GM21360 (cell line): Measurements from ENCODE around the gene MYBPC2.
"Not testable (repeated sequence)": the region's sequence is repeated elsewhere in the genome, so short reads cannot be mapped to it uniquely, and the experiment has no call there.

Experiments
- ATAC-seq: cut with Tn5 transposase; IDR thresholded peaks from one replicate; pipeline ENCODE4 v1.9.1; 2021; ENCODE audit warnings: mild to moderate bottlenecking, moderate library complexity; ENCODE audit not compliant: unreplicated experiment

MYBPC2 gene

DNA sequence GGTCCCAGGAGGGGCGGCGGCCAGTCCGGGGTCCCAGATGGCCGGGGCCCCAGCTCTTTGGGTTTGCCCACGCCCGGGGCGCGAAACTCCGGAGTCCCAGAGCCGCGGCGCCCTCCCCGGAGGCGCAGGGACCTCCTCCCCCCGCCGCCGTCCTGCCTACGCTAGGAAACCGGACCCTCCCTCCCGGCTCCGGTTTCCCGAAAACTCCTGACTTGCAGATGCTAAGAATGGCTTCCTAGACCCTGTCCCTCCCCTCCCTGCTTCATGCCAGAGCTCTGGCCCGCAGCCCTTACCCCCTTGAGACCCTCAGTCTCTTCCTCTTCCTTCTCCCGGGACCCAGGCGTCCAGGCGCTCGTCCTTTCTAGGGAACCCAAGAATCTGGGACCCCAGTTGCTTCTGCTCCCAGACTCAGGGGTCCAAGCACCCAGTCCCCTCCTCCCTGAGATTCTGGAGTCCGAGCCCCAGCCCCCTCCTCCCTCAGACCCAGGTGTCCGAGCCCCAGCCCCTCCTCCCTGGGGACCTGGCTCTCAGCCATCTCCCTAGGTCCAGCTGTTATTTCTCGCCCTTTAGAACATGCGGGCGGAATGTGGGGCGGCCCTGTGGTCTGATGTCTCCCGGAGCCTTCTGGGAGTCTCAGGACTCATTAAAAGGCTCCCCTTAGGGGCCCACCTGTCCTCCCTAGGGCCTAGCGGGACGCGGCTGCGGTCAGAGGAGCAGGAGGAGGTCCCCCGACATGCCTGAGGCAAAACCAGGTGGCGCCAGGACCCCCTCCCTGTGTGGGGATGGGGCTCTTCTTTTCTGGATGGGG is at the start of gene MYBPC2:
MYBPC2 (plus strand) TSS at position 672 of the 808 bp plus-strand sequence; CDS start at position 734, 62 bp downstream.
- no peak for ATAC-seq

DNA sequence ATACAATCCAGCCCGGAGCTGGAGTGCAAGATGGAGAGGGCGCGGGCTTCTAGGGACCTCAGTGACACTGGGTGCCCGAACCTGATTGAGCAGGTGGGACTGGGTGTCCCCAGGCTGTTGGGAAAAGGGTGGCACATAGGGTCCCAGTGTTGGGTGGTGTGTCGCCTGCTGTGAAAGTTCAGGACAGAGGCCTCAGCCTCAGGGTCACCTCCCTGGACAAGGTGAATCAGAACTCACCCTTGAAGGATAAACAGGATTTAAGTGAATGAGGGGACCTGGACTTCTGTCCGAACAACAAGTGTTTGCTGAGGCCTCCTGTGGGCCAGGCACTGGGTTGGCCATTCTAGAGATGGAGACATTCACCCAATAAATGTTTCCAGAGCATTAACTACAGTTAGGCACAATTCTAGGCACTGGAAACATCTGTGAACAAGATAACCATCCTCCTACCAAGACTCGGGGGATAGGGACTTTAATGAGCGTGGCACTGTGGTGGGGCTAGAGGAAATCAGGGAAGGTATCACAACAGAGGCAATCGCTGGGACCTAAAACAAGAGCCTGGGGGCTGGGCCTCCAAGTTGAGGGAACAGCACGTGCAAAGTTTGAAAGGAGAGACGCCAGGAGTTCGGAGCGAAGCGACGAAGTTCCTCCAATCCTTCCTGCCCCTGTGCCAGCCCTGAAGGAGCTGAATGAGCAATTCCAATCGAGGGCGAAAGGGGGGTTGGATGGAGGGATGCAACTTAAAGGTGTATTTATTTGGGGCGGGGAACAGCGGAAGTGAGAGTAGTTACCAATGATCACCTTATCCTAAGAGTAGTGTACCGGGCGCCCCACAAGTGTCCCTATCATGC is 49.5 kb upstream of the MYBPC2 start:
- no peak for ATAC-seq

DNA sequence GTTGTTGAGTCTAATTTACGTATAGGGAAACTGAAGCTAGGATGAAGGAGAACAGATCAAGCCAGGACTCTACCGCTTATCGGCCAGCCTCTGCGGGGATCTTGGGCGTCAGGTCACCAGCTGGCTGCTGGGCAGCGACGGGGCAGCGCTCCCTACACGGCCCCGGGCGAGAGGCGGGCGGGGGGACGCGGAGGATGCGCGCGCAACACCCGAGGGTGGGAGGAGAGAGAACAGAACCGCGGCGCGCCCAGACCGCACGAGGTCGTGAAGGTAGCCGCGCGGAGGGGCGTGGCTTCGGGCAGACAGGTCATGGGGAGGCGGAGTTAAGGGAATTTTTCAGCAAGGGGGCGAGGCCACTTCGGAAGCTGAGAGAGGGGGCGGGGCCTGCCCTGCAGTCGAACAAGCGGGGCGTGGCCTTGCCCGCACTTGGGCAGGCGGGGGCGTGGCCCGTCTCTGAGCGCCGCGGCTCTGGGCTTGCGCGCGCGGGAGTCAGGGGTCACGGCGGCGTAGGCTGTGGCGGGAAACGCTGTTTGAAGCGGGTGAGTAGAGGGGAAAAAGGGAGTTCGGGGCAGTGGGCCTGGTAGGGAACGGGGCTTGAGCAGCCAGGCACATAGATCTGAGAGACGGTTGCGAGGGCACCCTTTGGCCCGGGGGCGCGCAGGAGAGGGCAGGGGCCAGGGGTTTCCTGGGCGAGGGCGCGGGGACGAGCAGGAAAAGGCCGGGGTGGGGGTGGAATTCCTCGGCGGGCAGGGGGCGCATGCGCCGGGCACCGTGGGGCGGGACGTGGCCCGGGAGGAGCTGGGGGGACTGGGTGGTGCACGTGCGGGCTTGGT is 48.6 kb upstream of the MYBPC2 start, which contains the start of gene POLD1:
POLD1 (plus strand) TSS at position 496 of the 833 bp plus-strand sequence. CDS start 14,505 bp downstream, outside the sequence.
- peak; percentile 79 for ATAC-seq

DNA sequence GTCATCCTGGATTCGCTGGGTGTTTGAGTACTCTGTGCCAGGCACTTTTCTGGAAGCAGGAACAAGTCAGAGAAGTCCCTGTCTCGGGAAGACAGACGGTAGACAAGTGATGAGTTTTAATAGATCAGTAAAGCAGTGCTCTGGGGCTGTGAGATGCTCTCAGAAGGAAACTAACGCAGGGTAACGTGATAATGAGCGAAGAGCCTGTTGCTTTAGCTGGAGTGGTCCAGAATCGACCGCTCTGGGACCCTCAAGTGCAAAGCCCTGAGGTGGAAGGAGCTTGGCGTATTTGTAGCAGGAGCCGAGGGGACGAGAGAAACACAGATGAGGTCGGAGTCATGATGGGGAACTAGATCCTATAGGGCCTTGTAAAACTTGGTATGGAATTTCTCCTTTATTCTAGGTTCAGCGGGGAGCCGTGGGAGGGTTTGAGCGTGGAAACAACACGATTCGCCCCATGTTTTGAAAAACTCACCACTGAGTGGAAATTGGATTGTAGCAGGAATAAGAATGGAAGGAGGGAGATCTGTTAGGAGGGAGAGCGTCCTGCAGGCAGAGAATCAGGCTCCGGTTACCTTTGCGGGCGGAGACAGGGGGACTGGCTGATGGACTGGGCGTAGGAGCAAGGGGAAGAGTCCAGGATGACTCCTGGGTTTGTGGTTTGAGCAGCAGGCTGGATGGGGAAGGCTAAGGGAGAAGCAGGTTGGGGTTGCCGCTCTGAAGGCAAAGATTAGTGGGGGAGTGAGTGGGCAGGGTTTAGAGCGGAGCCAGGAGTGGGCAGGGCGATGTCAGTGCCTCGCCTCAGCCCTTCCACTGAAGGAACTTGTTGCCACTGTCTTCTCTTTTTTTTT is 47.8 kb upstream of the MYBPC2 start:
- ATAC-seq = no peak

DNA sequence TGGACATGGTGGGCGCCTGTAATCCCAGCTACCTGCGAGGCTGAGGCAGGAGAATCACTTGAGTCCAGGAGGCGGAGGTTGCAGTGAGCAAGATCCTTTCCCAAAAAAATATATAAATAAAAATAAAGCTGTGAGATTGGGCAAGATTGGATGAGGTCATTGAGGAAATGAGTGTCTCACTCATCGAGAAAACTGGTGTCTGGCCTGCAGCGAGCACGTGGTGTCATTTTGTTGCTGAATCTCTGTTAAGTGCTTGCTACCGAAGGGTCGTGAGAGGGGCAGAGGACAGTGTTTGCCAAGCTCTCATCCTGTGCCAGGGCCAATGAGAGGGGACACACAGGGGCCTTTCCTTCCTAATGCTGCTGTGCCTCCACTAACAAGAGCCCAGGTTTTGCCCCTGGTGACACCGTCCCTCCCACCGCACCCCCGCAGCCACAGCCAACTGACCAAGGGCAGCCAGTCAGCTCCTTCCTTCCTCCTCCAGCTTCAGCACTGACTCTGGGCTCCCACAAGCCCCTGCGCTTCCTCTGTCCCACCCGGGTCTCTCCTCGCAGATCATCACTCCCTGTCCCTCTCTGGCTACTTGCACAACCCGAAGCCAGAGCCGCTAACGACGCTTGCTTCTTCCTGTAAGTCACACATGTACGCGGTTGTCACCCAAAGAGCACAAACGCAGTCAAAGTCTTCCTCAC is 45.4 kb upstream of the MYBPC2 start:
- no peak for ATAC-seq

DNA sequence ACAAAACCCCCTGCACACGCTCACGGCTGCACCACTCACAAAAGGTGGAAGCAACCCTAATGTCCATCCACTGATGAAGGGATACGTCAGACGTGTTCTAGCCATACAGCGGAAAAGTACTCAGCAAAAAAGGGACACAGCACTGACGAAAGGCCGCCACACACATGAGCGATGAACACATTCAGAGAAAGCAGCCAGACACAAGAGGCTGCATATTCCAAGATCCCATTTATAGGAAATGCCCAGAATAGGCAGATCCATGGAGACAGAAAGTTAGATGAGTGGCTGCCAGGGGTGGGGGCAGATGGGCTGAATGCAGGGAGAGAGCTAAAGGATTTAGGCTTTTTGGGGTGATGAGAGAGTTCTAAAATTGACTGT is 44.8 kb upstream of the MYBPC2 start:
- no peak for ATAC-seq

DNA sequence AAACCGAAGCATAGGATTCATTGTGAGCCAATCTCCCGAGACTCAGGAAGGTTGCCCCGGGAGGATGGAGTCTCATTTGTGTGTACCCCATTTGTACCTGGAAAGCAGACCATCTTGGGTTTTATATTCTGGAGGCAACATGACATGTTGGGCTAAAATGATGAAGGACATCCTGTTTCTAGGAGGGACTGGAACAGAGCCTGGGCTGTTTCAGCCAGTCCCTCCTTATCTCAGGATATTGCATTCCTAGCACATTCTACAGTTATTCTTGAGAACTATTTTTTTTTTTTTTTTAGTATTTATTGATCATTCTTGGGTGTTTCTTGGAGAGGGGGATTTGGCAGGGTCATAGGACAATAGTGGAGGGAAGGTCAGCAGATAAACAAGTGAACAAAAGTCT is 42.4 kb upstream of the MYBPC2 start:
- ATAC-seq = not testable (repeated sequence)

DNA sequence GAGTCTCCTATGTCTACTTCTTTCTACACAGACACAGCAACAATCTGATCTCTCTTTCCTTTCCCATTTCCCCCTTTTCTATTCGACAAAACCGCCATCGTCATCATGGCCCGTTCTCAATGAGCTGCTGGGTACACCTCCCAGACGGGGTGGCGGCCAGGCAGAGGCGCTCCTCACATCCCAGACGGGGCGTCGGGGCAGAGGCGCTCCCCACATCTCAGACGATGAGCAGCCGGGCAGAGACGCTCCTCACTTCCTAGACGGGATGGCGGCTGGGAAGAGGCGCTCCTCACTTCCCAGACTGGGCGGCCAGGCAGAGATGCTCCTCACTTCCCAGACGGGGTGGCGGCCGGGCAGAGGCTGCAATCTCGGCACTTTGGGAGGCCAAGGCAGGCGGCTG is 41.7 kb upstream of the MYBPC2 start:
- ATAC-seq = not testable (repeated sequence)

DNA sequence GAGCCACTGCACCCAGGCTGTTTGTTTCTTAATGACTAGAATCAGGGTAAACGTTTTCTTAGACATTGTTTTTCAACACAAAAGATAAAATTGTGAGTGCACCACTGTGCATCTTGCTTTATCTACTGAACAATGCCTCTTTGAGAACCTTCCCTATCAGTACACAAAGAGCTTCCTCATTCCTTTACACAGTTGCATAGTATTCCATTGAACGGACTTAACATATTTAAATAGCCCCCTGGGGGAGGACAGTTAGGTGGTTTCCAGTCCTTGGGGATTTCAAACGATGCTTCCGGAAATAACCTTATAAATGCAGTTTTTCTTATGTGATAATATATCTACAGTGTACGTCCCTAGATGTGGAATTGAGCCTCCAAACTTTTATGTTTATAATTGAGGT is 39.9 kb upstream of the MYBPC2 start:
- ATAC-seq = no peak

DNA sequence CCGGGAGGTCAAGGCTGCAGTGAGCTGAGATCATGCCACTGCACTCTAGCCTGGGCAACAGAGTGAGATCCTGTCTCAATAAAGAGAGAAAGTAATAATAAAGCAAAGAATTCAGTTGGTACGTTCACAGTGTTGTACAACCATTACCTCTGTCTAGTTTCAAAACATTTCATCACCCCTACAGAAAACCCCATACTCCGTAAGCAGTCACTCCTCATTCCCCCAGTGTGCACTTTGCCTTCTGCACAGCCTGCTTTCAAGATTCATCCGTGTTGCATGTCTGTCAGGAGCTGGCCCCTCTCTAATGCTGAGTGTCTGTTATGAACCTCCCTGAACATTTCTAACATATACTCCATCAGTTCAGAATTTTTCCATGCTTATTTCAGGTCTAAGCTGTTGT is 39.1 kb upstream of the MYBPC2 start:
- no peak for ATAC-seq

DNA sequence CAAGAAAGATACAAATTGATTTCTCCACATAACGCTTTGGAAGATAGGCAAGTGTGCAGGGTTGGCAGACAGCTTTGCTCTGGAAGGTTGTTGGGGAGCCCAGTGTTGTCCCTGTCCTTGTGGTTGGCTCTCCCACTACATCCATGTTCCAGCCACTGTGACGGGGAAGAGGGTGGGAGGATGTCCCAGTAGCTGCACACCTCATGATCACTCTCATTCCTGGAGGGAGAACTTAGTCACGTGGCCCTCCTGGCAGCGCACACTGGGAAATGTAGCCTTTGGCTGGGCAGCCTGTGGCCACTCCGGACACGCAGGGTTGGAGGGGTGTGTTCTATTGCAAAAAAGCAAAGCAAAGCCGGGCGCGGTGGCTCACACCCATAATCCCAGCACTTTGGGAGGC is 38.7 kb upstream of the MYBPC2 start:
- no peak for ATAC-seq

DNA sequence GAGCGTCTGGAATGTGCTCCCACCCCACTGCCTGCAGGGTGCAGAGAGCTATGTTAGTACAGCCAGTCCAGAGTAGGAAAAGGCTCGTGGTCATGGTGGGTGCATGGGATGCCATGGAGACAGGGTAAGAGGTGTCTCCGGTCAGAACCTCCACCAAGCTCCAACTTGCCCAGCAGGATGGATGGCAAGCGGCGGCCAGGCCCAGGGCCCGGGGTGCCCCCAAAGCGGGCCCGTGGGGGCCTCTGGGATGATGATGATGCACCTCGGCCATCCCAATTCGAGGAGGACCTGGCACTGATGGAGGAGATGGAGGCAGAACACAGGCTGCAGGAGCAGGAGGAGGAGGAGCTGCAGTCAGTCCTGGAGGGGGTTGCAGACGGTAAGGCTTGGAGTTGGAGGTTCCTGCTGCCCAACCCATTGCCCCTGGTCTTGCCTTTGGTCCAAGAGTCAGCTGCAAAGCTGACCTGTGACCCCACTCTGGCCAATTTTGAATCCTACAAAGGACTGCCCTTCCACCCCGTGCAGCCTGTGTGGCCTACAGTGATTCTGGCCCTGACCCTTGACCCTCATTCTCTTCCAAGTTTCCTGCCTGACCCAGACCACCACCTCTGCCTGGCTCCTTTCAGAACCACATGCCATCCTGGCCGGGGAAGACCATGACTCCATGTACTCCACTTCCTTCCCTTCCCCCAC is 33.9 kb upstream of the MYBPC2 start:
- no peak for ATAC-seq

DNA sequence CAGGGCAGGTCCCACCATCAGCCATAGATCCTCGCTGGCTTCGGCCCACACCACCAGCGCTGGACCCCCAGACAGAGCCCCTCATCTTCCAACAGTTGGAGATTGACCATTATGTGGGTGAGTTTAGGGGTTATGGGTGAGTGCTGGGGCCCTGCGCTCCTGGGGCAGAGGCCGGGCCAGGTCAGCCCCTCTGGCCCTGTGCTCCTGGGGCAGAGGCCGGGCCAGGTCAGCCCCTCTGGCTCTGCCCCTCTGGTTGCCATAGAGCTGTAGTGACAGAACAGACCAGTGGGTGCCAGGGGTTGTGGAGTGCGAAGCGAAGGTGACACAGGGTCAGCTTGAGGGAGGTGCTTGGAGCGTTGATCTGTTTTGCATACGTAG is 33.3 kb upstream of the MYBPC2 start:
- ATAC-seq = no peak

DNA sequence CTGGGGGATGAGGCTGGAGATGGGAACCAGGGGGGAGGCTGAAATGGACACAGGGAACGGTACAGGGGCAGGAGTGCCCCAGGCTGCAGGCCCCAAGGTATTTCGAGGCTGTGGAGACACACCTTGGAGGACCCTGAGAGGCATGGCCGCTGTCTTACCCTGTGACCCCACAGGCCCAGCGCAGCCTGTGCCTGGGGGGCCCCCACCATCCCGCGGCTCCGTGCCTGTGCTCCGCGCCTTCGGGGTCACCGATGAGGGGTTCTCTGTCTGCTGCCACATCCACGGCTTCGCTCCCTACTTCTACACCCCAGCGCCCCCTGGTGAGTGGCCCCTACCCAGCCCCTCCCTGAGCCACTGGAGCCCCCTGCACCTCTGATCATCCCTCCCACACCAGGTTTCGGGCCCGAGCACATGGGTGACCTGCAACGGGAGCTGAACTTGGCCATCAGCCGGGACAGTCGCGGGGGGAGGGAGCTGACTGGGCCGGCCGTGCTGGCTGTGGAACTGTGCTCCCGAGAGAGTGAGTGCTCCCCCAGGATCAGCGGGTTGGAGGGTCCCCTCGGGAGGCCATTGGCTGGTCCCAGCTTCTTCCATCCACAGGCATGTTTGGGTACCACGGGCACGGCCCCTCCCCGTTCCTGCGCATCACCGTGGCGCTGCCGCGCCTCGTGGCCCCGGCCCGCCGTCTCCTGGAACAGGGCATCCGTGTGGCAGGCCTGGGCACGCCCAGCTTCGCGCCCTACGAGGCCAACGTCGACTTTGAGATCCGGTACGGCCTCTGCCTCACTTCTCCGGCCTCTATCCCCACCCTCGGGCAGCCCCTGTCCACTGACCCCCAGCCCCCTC is 30.9 kb upstream of the MYBPC2 start:
- ATAC-seq = no peak

DNA sequence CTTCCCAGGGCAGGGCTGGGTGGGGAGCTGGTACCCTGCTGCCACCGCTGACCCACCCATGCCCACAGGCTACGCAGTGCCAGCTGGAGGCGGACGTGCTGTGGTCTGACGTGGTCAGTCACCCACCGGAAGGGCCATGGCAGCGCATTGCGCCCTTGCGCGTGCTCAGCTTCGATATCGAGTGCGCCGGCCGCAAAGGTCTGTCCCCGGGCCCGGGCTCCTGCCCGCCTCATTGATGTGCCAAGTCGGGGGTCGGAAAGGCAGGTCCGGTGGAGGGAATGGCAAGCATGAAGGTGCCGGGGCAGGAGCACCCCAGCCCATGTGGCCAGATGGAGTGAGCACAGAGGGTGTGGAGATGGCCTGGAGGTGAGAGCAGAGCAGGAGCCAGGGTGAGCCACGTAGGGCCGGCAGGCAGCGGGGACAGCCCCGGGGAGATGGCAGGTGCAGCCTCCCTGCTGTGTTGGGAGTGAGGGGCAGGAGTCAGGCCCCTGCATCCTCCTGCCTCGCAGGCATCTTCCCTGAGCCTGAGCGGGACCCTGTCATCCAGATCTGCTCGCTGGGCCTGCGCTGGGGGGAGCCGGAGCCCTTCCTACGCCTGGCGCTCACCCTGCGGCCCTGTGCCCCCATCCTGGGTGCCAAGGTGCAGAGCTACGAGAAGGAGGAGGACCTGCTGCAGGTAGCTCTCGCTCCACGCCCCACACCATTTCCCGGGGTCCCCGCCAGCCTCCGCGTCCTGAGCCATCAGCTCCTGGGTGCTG is 30.0 kb upstream of the MYBPC2 start:
- ATAC-seq = no peak

DNA sequence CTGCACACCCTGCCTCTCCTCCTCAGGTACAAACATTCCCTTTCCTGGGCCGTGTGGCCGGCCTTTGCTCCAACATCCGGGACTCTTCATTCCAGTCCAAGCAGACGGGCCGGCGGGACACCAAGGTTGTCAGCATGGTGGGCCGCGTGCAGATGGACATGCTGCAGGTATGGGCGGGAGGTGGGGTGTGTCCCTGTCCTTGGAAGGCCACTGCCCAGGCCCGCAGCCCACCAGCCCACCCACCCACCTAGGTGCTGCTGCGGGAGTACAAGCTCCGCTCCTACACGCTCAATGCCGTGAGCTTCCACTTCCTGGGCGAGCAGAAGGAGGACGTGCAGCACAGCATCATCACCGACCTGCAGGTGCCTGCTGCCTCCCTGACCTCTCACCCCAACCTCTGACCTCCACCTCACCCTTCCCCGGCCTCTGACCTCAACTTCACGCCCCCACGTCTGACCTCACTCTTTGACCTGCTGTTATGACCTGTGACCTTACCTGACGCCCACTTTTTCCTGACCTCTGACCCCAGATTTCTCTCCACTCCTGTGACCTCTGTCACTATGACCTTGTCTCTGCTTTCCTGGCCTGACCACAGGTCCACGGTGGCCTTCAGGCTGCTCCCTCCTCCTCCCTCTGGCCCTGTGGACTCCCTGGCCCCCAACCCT is 26.4 kb upstream of the MYBPC2 start:
- ATAC-seq = no peak

DNA sequence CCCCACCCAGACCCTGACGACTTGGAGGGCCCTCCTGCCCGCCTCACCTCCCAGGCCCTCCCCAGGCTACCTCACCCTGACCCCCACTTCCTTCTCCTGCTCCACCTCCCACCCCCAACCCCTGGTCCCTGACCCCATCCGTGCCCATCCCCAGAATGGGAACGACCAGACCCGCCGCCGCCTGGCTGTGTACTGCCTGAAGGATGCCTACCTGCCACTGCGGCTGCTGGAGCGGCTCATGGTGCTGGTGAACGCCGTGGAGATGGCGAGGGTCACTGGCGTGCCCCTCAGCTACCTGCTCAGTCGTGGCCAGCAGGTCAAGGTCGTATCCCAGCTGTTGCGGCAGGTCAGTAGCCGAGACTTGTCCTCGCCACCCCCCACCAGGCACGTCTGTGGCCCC is 25.9 kb upstream of the MYBPC2 start:
- ATAC-seq = no peak
